ENCODE data around the gene SMARCC2.

Gene SMARCC2

DNA sequence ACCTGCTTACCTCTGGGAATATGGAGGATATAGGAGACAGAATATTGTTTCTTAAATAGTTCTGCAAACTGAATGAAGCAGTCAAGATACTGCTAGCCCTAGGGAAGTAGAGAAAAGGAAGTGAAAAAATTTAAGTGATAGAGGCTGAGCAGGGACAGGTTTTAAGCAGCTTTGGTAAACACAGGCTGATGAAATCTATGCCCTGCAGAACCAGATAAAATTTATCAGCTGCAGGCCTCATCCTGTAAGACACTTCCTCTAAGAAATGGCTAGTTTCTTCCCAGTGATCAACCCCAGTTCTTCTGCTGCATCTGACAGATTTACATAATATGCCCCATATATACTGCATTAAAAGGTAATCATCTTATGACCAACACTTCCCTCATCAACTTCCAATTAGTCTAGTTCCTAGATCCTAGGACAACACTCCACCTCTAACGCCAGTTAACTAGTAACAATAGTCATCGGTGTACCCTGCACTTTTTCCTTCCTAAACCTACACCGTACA, 62.5 kb downstream of the SMARCC2 start:
- Histone ChIP-seq H3K4me3 (ENCODE audit: low read length) (peak overlapping the region; percentile 54), H3K4me2 (ENCODE audit: low read depth, low read length) (peak overlapping the region; percentile 97), H3F3A (ENCODE audit: insufficient read depth, low read length) (peaks cover 23% of the 10 kb centered on the region), H3K27ac (ENCODE audit: low read length) (peak overlapping the region; percentile 90), H2AFZ (ENCODE audit: low read length) (0 out of 2 replicates have a peak overlapping the region, but pooled peaks have one; percentile 13), H3K9me3 (replicated peaks; ENCODE audit: insufficient read depth, low read length) (no peaks in the 10 kb centered on the region), H3K79me2 (ENCODE audit: low read length) (peaks cover 32% of the 10 kb centered on the region), H3K9me2 (replicated peaks; ENCODE audit: insufficient read depth, low read length) (no peaks in the 10 kb centered on the region), H3K9ac (ENCODE audit: low read length) (peak overlapping the region; percentile 56; the same call in 1 of the 2 replicates), H3K4me1 (ENCODE audit: low read length) (peaks cover 13% of the 10 kb centered on the region), H3K36me3 (replicated peaks; ENCODE audit: insufficient read depth, low read length) (0 out of 2 replicates have a peak, but pooled peaks cover 8% of the 10 kb centered on the region), H4K20me1 (ENCODE audit: insufficient read depth, low read length) (no peaks in the 10 kb centered on the region), H3K27me3 (replicated peaks; ENCODE audit: insufficient read depth, low read length) (no peaks in the 10 kb centered on the region)
- TF ChIP-seq CTCF (IDR thresholded peaks at IDR 0.05; ENCODE audit: low read length) (no peak), EZH2phosphoT487 (IDR thresholded peaks at IDR 0.05; ENCODE audit: low read length) (no peak), EZH2 (optimal IDR thresholded peaks at IDR 0.05; ENCODE audit: low read depth, low read length) (no peak)
- DNase-seq: no peak

GRCh38 chr12:56124133-56124532, 65.2 kb downstream of the SMARCC2 start:
- Histone ChIP-seq H4K20me1 (ENCODE audit: insufficient read depth, low read length) (no peaks in the 10 kb centered on the region), H2AFZ (ENCODE audit: low read length) (no peak overlapping the region), H3K27ac (ENCODE audit: low read length) (no peak overlapping the region), H3F3A (ENCODE audit: insufficient read depth, low read length) (peaks cover 22% of the 10 kb centered on the region), H3K4me3 (ENCODE audit: low read length) (no peak overlapping the region), H3K27me3 (replicated peaks; ENCODE audit: insufficient read depth, low read length) (no peaks in the 10 kb centered on the region), H3K4me2 (ENCODE audit: low read depth, low read length) (no peak overlapping the region), H3K36me3 (replicated peaks; ENCODE audit: insufficient read depth, low read length) (no peaks in the 10 kb centered on the region), H3K9me3 (replicated peaks; ENCODE audit: insufficient read depth, low read length) (no peaks in the 10 kb centered on the region), H3K9ac (ENCODE audit: low read length) (no peak overlapping the region), H3K9me2 (replicated peaks; ENCODE audit: insufficient read depth, low read length) (no peaks in the 10 kb centered on the region), H3K4me1 (ENCODE audit: low read length) (peaks cover 22% of the 10 kb centered on the region), H3K79me2 (ENCODE audit: low read length) (peaks cover 30% of the 10 kb centered on the region)
- TF ChIP-seq CTCF (IDR thresholded peaks at IDR 0.05; ENCODE audit: low read length): no peak
- TF ChIP-seq EZH2phosphoT487 (IDR thresholded peaks at IDR 0.05; ENCODE audit: low read length): no peak
- TF ChIP-seq EZH2 (optimal IDR thresholded peaks at IDR 0.05; ENCODE audit: low read depth, low read length): no peak
- DNase-seq: no peak

- no peak for DNase-seq
- Histone ChIP-seq H3F3A (ENCODE audit: insufficient read depth, low read length) (peaks cover 28% of the 10 kb centered on the region), H3K4me3 (ENCODE audit: low read length) (no peak overlapping the region), H3K36me3 (replicated peaks; ENCODE audit: insufficient read depth, low read length) (no peaks in the 10 kb centered on the region), H3K27ac (ENCODE audit: low read length) (no peak overlapping the region), H2AFZ (ENCODE audit: low read length) (no peak overlapping the region), H4K20me1 (ENCODE audit: insufficient read depth, low read length) (no peaks in the 10 kb centered on the region), H3K9ac (ENCODE audit: low read length) (no peak overlapping the region), H3K4me1 (ENCODE audit: low read length) (peaks cover 25% of the 10 kb centered on the region), H3K4me2 (ENCODE audit: low read depth, low read length) (no peak overlapping the region), H3K9me2 (replicated peaks; ENCODE audit: insufficient read depth, low read length) (no peaks in the 10 kb centered on the region), H3K27me3 (replicated peaks; ENCODE audit: insufficient read depth, low read length) (no peaks in the 10 kb centered on the region), H3K79me2 (ENCODE audit: low read length) (peaks cover 28% of the 10 kb centered on the region), H3K9me3 (replicated peaks; ENCODE audit: insufficient read depth, low read length) (no peaks in the 10 kb centered on the region)
- no peak for TF ChIP-seq CTCF (IDR thresholded peaks at IDR 0.05; ENCODE audit: low read length)
- no peak for TF ChIP-seq EZH2phosphoT487 (IDR thresholded peaks at IDR 0.05; ENCODE audit: low read length)
- no peak for TF ChIP-seq EZH2 (optimal IDR thresholded peaks at IDR 0.05; ENCODE audit: low read depth, low read length)
These were observed 66.6 kb downstream of the SMARCC2 start for GRCh38 chr12:56122637-56123036.

Data from MM.1S (cell line).